Breast epithelium (tissue), 3 donors: ENCODE measurements around the gene MYL7.

Experiments used
- POLR2A ChIP-seq: fragments of 450-650 bp; IDR thresholded peaks from one replicate; pipeline ENCODE4 v1.6.1; 2016; ENCODE audit warnings: antibody characterized with exemption, mild to moderate bottlenecking, moderate library complexity
- POLR2AphosphoS5 ChIP-seq, 3 donors: sonication (generic); formaldehyde crosslinking; IDR thresholded peaks; one replicate each; pipeline ENCODE4 v1.6.1; 2017; ENCODE audit warnings: antibody characterized with exemption in 3 of 3
- TF ChIP-seq, protein P1 (sequence below), 3 donors: fragments of 450-650 bp; IDR thresholded peaks; one replicate each; pipeline ENCODE4 v1.5.1; 2016 to 2017; ENCODE audit warnings: antibody characterized with exemption in 3 of 3, mild to moderate bottlenecking in 3 of 3, moderate library complexity in 3 of 3

DNA sequence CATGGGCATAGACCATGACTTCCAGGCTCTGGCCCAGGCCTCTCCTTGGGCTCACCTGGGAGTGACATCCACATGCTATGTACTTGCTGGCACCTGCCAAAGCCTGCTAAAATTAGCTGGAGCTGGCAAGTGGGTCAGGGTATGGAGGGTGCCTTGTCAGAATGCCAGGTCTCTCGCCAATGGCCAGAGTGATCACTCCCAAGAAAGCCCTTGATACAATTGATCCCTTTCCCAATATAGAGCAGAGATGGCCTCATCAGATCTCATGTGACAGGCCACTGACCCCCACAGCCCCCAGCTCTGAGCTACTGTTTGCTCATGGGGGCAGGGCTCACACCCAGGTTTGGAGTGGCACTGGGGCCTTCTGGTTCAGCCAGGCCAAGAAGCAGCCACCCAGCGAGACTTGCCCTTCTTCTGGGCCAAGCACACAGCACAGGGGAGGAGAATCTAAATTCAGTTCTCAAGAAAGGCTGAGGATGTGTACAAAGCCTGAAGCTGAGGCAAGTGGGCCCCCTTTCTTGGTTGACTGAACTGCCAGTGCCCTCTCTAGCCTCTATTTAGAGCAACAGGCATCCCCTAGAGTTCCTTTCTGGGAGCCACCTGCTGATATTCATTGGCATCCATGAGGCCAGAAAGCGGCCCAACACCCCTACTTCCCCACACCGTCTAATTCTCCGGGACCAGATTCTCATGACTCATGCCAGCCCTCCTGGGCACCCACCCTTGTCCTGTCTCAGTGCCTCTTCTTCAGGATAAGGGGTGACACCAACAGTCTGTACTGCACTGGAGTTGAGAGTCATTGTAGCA, 18.9 kb upstream of the MYL7 start:
- TF ChIP-seq, protein P1, sequence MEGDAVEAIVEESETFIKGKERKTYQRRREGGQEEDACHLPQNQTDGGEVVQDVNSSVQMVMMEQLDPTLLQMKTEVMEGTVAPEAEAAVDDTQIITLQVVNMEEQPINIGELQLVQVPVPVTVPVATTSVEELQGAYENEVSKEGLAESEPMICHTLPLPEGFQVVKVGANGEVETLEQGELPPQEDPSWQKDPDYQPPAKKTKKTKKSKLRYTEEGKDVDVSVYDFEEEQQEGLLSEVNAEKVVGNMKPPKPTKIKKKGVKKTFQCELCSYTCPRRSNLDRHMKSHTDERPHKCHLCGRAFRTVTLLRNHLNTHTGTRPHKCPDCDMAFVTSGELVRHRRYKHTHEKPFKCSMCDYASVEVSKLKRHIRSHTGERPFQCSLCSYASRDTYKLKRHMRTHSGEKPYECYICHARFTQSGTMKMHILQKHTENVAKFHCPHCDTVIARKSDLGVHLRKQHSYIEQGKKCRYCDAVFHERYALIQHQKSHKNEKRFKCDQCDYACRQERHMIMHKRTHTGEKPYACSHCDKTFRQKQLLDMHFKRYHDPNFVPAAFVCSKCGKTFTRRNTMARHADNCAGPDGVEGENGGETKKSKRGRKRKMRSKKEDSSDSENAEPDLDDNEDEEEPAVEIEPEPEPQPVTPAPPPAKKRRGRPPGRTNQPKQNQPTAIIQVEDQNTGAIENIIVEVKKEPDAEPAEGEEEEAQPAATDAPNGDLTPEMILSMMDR (IDR thresholded peaks at IDR 0.05), result no peak
- TF ChIP-seq POLR2AphosphoS5 (IDR thresholded peaks at IDR 0.05) (no peak), POLR2A (no peak)
